GM12878 (cell line): ENCODE results near the gene TRIM41. TPM values are rescaled to one million over a fixed set of nuclear protein-coding genes. Genes with fewer than 3 reads are reported as not detected.

Source experiments
- ATAC-seq: fragments of 200-7000 bp; cut with Tn5 transposase; 3 replicates; pipeline ENCODE4 v1.9.1; 2020; ENCODE audit warnings: mild to moderate bottlenecking, moderate library complexity
- BruUV-seq: library from RNA; stranded (reverse); fragments of 400-500 nt; replicated peaks from 2 replicates; lab custom pipeline; 2021; lab: Mats Ljungman, UMichigan
- CTCF ChIA-PET: fragments of 300-600 bp; sonication (Branson Sonifier 250); formaldehyde crosslinking; extraction: SDS; loops from one replicate; lab custom pipeline; 2021; ENCODE audit warnings: inconsistent platforms; lab: Yijun Ruan, JAX
- POLR2A ChIA-PET: fragments of 350-600 bp; formaldehyde crosslinking; extraction: SDS; loops from one replicate; lab custom pipeline; 2021; ENCODE audit warnings: inconsistent platforms; lab: Charles Lee
- RAD21 ChIA-PET: fragments of 300-600 bp; sonication (Branson Sonifier 250); formaldehyde crosslinking; loops from one replicate; lab custom pipeline; 2023; ENCODE audit warnings: antibody characterized with exemption; ENCODE audit not compliant: unreplicated experiment; lab: Charles Lee
- SMC1A ChIA-PET: fragments of 300-600 bp; sonication (Branson Sonifier 250); formaldehyde crosslinking; loops from one replicate; lab custom pipeline; 2023; ENCODE audit not compliant: unreplicated experiment, uncharacterized antibody; lab: Charles Lee
- DNase-seq: peaks from one replicate; pipeline ENCODE4 v3.0.0-alpha.2; 2011; ENCODE audit warnings: low read depth, low spot score
- FAIRE-seq: peaks from 3 replicates; lab custom pipeline; 2011; peaks lifted over from hg19 to GRCh38; lab: Jason Lieb, UNC
- H2AFZ ChIP-seq: 2 replicates; pipeline ENCODE4 v1.6.0; 2011; ENCODE audit warnings: low read depth, low read length, control low read depth; ENCODE audit not compliant: control insufficient read depth
- H3K27ac ChIP-seq: 2 replicates; pipeline ENCODE4 v1.5.1; 2011; ENCODE audit warnings: control low read depth; ENCODE audit not compliant: control insufficient read depth, insufficient read depth
- H3K27me3 ChIP-seq, 2 experiments: replicated peaks in 1 of 2; 2 replicates each; pipeline versions ENCODE4 v1.6.0 to v1.6.1; 2011; ENCODE audit warnings: low read length in 1 of 2; ENCODE audit not compliant: control insufficient read depth in 2 of 2, insufficient read depth in 2 of 2
- H3K36me3 ChIP-seq, 2 experiments: 2 replicates each; pipeline ENCODE4 v1.5.1; 2011; ENCODE audit warnings: low read length in 1 of 2; ENCODE audit not compliant: control insufficient read depth in 2 of 2, insufficient read depth in 2 of 2
- H3K4me1 ChIP-seq: 2 replicates; pipeline ENCODE4 v1.6.1; 2011; ENCODE audit warnings: mild to moderate bottlenecking, low read length, moderate library complexity, mixed read lengths; ENCODE audit not compliant: control insufficient read depth, insufficient read depth
- H3K4me2 ChIP-seq: 2 replicates; pipeline ENCODE4 v1.6.0; 2011; ENCODE audit warnings: control low read depth; ENCODE audit not compliant: control insufficient read depth, insufficient read depth
- H3K4me3 ChIP-seq: fragments of 200-600 bp; sonication (generic); 2 replicates; pipeline ENCODE4 v1.5.1; 2016
- H3K79me2 ChIP-seq: 2 replicates; pipeline ENCODE4 v1.6.0; 2011; ENCODE audit warnings: low read length; ENCODE audit not compliant: control insufficient read depth, insufficient read depth
- H3K9ac ChIP-seq: 2 replicates; pipeline ENCODE4 v1.8.0; 2011; ENCODE audit warnings: low read length, control low read depth, mixed read lengths; ENCODE audit not compliant: control insufficient read depth, insufficient read depth
- H3K9me3 ChIP-seq: replicated peaks from 3 replicates; pipeline ENCODE4 v1.5.1; 2011; ENCODE audit warnings: mild to moderate bottlenecking, low read length; ENCODE audit not compliant: control insufficient read depth, insufficient read depth
- H4K20me1 ChIP-seq: 2 replicates; pipeline ENCODE4 v1.6.0; 2011; ENCODE audit not compliant: control insufficient read depth, insufficient read depth
- BCL3 ChIP-seq: IDR thresholded peaks from 2 replicates; pipeline ENCODE4 v1.6.1; 2011; ENCODE audit warnings: borderline replicate concordance, low read depth, mild to moderate bottlenecking, moderate library complexity, low read length; ENCODE audit not compliant: insufficient read depth, poor library complexity, severe bottlenecking
- CREB1 ChIP-seq: IDR thresholded peaks from 2 replicates; pipeline ENCODE4 v1.6.1; 2012; ENCODE audit warnings: low read depth, mild to moderate bottlenecking, inconsistent platforms
- E4F1 ChIP-seq: fragments of 450-650 bp; IDR thresholded peaks from 2 replicates; pipeline ENCODE4 v1.6.1; 2018; ENCODE audit warnings: borderline replicate concordance, mild to moderate bottlenecking; ENCODE audit not compliant: partially characterized antibody
- POLR2A ChIP-seq: IDR thresholded peaks from 2 replicates; pipeline ENCODE4 v1.6.1; 2011; ENCODE audit warnings: low read depth, mild to moderate bottlenecking, low read length
- POLR2AphosphoS2 ChIP-seq: IDR thresholded peaks from 2 replicates; pipeline ENCODE4 v1.6.1; 2011; ENCODE audit warnings: low read depth, mild to moderate bottlenecking, low read length, improper control_type of control experiment, moderate library complexity
- POLR2AphosphoS5 ChIP-seq: IDR thresholded peaks from 2 replicates; pipeline ENCODE4 v1.6.1; 2011; ENCODE audit warnings: mild to moderate bottlenecking, low read length, inconsistent platforms
- RUNX3 ChIP-seq: IDR thresholded peaks from 2 replicates; pipeline ENCODE4 v1.6.1; 2012; ENCODE audit warnings: low read length, inconsistent platforms
- SMAD5 ChIP-seq: IDR thresholded peaks from 2 replicates; pipeline ENCODE4 v1.6.1; 2016; ENCODE audit warnings: antibody characterized with exemption, low read depth
- WGBS: methylation state at CpG from one replicate; pipeline ENCODE4 v1.1.6; 2016; ENCODE audit warnings: low lambda C conversion rate; ENCODE audit not compliant: insufficient replicate concordance, insufficient coverage; ENCODE audit errors: missing lambda C conversion rate; 5-methylcytosine and 5-hydroxymethylcytosine counted together
- in situ Hi-C: fragments of 300-500 bp; cut with MboI; formaldehyde crosslinking; loops from 9 replicates; pipeline ENCODE4 v1.14.3; 2018; ENCODE audit warnings: mixed read lengths
- intact Hi-C: fragments of 100-400 bp; cut with micrococcal nuclease; formaldehyde crosslinking; loops from one replicate; pipeline ENCODE4 v1.14.2; 2022; ENCODE audit not compliant: unreplicated experiment
- polyA plus RNA-seq, 11 experiments: library from polyadenylated mRNA; depleted of rRNA in 4 of 11; unstranded in 6 of 11; stranded (reverse) in 5 of 11; fragments of >200 nt; fragmentation: Nextera tagmentation in 4 of 11; fragmentation: Illumina TruSeq in 1 of 11; extraction: Ambion mirVana in 4 of 11; extraction: Trizol in 1 of 11; gene quantifications; 1 replicate in 1 of 11; 2 replicates in 10 of 11; pipeline versions ENCODE4 v1.2.1 to v1.2.3, GENCODE V29; 2011 to 2016; ENCODE audit warnings: inconsistent platforms in 2 of 11, missing spikeins in 2 of 11, low read depth in 1 of 11
- total RNA-seq, 4 experiments: library from RNA; depleted of rRNA in 3 of 4; stranded (reverse); fragments of >200 nt in 3 of 4; fragmentation: Illumina TruSeq in 1 of 4; extraction: Trizol in 1 of 4; gene quantifications; 2 replicates each; pipeline versions ENCODE4 v1.2.1 to v1.2.3, GENCODE V29; 2013 to 2021

Gene TRIM41
- total and polyA plus RNA-seq, 10 of the 15 experiments (the other 5 are each of a cell fraction or from before 2014, with no cell fraction given) = 1.0 to 28.9 (median 10.6) TPM

GRCh38 chr5:181234455-181235306 is 11.6 kb downstream of the TRIM41 start:
- ChIA-PET CTCF (interaction anchor here (0.9 kb wide), 1 partner anchor 50 kb away, joined by 4 read pairs; no protein-coding TSS in a partner anchor), SMC1A (interaction anchor here (0.9 to 1.1 kb wide), 2 partner anchors 9 to 13 kb away, joined by 3 read pairs; partner anchors contain the start of gene RACK1), POLR2A (interaction anchor here (1.2 to 3.0 kb wide), 2 partner anchors 10 to 16 kb away, joined by 3 to 10 read pairs; no protein-coding TSS in a partner anchor), RAD21 (no interaction called here)
- WGBS = 81% methylated on average over 20 of the region's 22 CpGs
- DNase-seq (no peak), ATAC-seq (peak; percentile 14), FAIRE-seq (no peak)
- H3K4me3 ChIP-seq = no peak overlapping the region
- no peak overlapping the region for H3K9ac ChIP-seq
- no peak overlapping the region for H2AFZ ChIP-seq
- TF ChIP-seq CREB1 (0 out of 2 replicates have a peak, but pooled peaks have one; percentile 10), POLR2A (peak; percentile 68), BCL3 (peak; percentile 49), POLR2AphosphoS5 (peak; percentile 32; the same call in 1 of the 2 replicates), SMAD5 (peak; percentile 4; the same call in 1 of the 2 replicates), RUNX3 (no peak), E4F1 (no peak), POLR2AphosphoS2 (0 out of 2 replicates have a peak, but pooled peaks have one; percentile 49)
- H3K36me3 ChIP-seq = peaks cover 37 to 50% of the 10 kb centered on the region in 2 experiments
- no peak overlapping the region for H3K4me2 ChIP-seq
- BruUV-seq = no TSS peak
- peaks cover 3% of the 10 kb centered on the region; the same call in 1 of the 2 replicates for H3K4me1 ChIP-seq
- in situ Hi-C loops (no loop called here), intact Hi-C loops (no loop called here)
- peaks cover 10% of the 10 kb centered on the region for H4K20me1 ChIP-seq
- H3K27ac ChIP-seq = no peak overlapping the region
- H3K79me2 ChIP-seq = peaks cover 17% of the 10 kb centered on the region
- H3K9me3 ChIP-seq = no peaks in the 10 kb centered on the region
- H3K27me3 ChIP-seq = no peaks in the 10 kb centered on the region
